OCI-LY1 (cell line): Measurements from ENCODE around the gene ANTKMT.

ENCODE experiments used
- H2AFZ ChIP-seq: fragments of 200-600 bp; sonication (generic), shearing (Covaris generic); 2 replicates; pipeline ENCODE4 v1.6.0; 2014; ENCODE audit warnings: antibody characterized with exemption, mild to moderate bottlenecking, low read length
- H3F3A ChIP-seq: fragments of 200-600 bp; sonication (generic), shearing (Covaris generic); 2 replicates; pipeline ENCODE4 v1.6.0; 2014; ENCODE audit warnings: mild to moderate bottlenecking, antibody characterized with exemption, low read length, moderate library complexity; ENCODE audit not compliant: insufficient read depth
- H3K27ac ChIP-seq: fragments of 200-600 bp; sonication (generic); 2 replicates; pipeline ENCODE4 v1.5.1; 2014; ENCODE audit warnings: low read length, mixed run types, mild to moderate bottlenecking, low read depth; ENCODE audit not compliant: poor library complexity, severe bottlenecking
- H3K27me3 ChIP-seq: fragments of 200-600 bp; sonication (generic); 2 replicates; pipeline ENCODE4 v1.6.0; 2014; ENCODE audit warnings: antibody characterized with exemption, mild to moderate bottlenecking, low read length, moderate library complexity; ENCODE audit not compliant: insufficient read depth
- H3K36me3 ChIP-seq: fragments of 200-600 bp; sonication (generic); 2 replicates; pipeline ENCODE4 v1.6.1; 2014; ENCODE audit warnings: mild to moderate bottlenecking, antibody characterized with exemption, low read length, moderate library complexity, mixed read lengths; ENCODE audit not compliant: insufficient read depth
- H3K4me1 ChIP-seq: fragments of 200-600 bp; sonication (generic); 2 replicates; pipeline ENCODE4 v1.5.1; 2014; ENCODE audit warnings: mild to moderate bottlenecking, low read length, moderate library complexity; ENCODE audit not compliant: insufficient read depth, severe bottlenecking
- H3K4me2 ChIP-seq: fragments of 200-600 bp; sonication (generic), shearing (Covaris generic); 2 replicates; pipeline ENCODE4 v1.6.1; 2014; ENCODE audit warnings: low read length
- H3K4me3 ChIP-seq: fragments of 200-600 bp; sonication (generic); 2 replicates; pipeline ENCODE4 v1.5.1; 2014; ENCODE audit warnings: low read length, low read depth, mild to moderate bottlenecking, mixed read lengths; ENCODE audit not compliant: poor library complexity, severe bottlenecking
- H3K79me2 ChIP-seq: fragments of 200-600 bp; shearing (Covaris generic); 2 replicates; pipeline ENCODE4 v1.6.1; 2016; ENCODE audit warnings: mixed run types, low read length, mixed read lengths; ENCODE audit not compliant: insufficient read depth
- H3K9ac ChIP-seq: fragments of 200-600 bp; sonication (generic), shearing (Covaris generic); 2 replicates; pipeline ENCODE4 v1.6.1; 2014; ENCODE audit warnings: mild to moderate bottlenecking, low read length, mixed read lengths
- H3K9me2 ChIP-seq: fragments of 200-600 bp; sonication (generic), shearing (Covaris generic); 2 replicates; pipeline ENCODE4 v1.6.1; 2014; ENCODE audit warnings: low read depth, mild to moderate bottlenecking, low read length, mixed read lengths
- H3K9me3 ChIP-seq: fragments of 200-600 bp; shearing (Covaris generic); 2 replicates; pipeline ENCODE4 v1.6.1; 2014; ENCODE audit warnings: low read length, mixed read lengths
- H4K20me1 ChIP-seq: fragments of 200-600 bp; sonication (generic), shearing (Covaris generic); 2 replicates; pipeline ENCODE4 v1.6.0; 2016; ENCODE audit warnings: mild to moderate bottlenecking, low read length; ENCODE audit not compliant: insufficient read depth
- EZH2 ChIP-seq: fragments of 200-600 bp; sonication (generic), shearing (Covaris generic); IDR thresholded peaks from 2 replicates; pipeline ENCODE4 v1.8.0; 2017; ENCODE audit warnings: borderline replicate concordance, mixed run types, mild to moderate bottlenecking, antibody characterized with exemption, low read length, moderate library complexity, mixed read lengths
- TF ChIP-seq, protein P1 (sequence below): fragments of 200-600 bp; sonication (generic), shearing (Covaris generic); IDR thresholded peaks from 2 replicates; pipeline ENCODE4 v1.5.1; 2017; ENCODE audit warnings: mild to moderate bottlenecking, antibody characterized with exemption, low read length, moderate library complexity, mixed read lengths

ANTKMT gene

DNA sequence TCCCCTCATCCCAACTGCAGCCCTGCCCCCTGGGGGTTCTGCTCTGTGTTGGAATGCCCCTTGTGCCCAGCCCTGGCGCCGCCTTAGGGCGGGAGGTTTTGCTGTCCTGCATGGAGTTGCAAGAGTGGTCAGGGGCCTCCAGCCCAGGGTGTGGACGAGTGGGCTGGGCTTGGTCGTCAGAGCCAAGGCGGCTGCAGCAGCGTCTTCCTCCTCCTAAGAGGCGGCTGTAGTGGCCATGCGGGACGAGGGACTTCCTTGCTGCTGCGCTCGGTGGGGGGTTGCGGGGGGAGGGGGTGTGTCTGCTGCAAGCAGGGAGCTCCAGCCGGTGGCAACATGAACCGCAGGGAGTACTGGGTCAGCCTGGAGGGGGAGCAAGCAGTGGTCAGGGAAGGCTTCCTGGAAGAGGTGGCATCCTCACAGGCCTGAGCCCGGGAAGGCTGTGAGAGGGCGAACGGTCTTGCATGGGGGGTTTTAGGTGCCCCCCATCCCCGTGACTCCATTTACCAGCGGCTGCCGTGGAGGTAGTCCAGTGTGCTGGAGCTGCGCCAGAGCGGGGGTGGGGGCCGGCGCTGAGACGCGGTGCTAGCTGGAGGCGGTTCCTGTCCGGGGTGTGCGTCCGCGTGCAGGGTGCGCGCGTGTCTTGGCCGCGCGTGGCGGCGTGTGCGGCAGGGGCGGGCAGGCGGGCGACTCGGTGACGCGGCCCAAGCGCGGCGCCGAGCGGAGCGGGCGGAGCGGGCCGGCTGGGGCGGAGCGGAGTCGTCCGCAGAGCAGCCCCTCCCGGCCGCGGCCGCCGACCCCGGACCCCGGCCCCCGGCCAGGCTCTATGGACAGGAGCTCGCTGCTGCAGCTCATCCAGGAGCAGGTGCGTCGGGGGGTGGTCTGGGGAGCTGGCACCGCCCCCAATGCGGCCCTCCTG is 45.7 kb upstream of the ANTKMT start, which contains the start of gene RHBDL1:
TSS of gene RHBDL1 (plus strand) at position 704 of the 916 bp plus-strand sequence. CDS start at position 824, 120 bp downstream.
- H3K4me3 ChIP-seq, result no peak within 1 kb of the TSS
- no peaks in the 10 kb centered on the region for H3K9me2 ChIP-seq
- H3F3A ChIP-seq, result no peaks in the 10 kb centered on the region
- peaks cover 45% of the 10 kb centered on the region for H3K36me3 ChIP-seq
- no peak within 1 kb of the TSS for H3K9ac ChIP-seq
- no peak for TF ChIP-seq EZH2
- no peaks in the 10 kb centered on the region for H3K9me3 ChIP-seq
- no peaks in the 10 kb centered on the region for H4K20me1 ChIP-seq
- H3K4me2 ChIP-seq, result no peak within 1 kb of the TSS
- no peaks in the 10 kb centered on the region for H3K79me2 ChIP-seq
- H3K27me3 ChIP-seq, result no peaks in the 10 kb centered on the region
- H2AFZ ChIP-seq, result no peak within 1 kb of the TSS
- peaks cover 15% of the 10 kb centered on the region for H3K4me1 ChIP-seq
- H3K27ac ChIP-seq, result no peak within 1 kb of the TSS

DNA sequence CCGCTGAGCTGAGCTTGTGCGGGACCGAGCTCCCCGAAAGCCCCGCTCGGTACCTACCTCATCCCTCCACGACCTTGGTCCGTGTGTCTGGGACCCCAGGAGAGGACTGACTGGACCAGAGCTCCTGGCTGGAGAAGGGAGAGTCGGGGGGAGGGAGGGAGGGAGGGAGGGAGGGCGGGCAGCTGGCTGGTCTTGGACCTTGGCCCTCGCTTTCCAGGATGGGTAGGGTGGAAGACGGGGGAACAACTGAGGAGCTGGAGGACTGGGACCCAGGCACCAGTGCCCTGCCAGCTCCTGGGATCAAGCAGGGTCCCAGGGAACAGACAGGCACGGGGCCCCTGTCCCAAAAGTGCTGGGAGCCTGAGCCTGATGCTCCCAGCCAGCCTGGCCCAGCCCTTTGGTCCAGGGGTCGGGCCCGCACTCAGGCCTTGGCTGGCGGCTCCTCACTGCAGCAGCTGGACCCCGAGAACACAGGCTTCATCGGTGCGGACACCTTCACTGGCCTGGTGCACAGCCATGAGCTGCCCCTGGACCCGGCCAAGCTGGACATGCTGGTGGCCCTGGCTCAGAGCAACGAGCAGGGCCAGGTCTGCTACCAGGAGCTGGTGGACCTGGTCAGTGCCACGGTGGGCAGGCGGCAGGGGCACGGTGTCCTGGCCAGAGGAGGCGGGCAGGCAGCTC is 44.9 kb upstream of the ANTKMT start:
- Histone ChIP-seq H3F3A (no peaks in the 10 kb centered on the region), H3K36me3 (peaks cover 37% of the 10 kb centered on the region), H3K27ac (no peak overlapping the region), H3K9me2 (no peaks in the 10 kb centered on the region), H3K79me2 (0 out of 2 replicates have a peak, but pooled peaks cover 4% of the 10 kb centered on the region), H3K4me3 (no peak overlapping the region), H3K27me3 (no peaks in the 10 kb centered on the region), H3K9me3 (no peaks in the 10 kb centered on the region), H3K4me1 (peaks cover 18% of the 10 kb centered on the region), H4K20me1 (no peaks in the 10 kb centered on the region), H2AFZ (no peak overlapping the region), H3K4me2 (no peak overlapping the region), H3K9ac (no peak overlapping the region)
- no peak for TF ChIP-seq EZH2
- TF ChIP-seq, protein P1, sequence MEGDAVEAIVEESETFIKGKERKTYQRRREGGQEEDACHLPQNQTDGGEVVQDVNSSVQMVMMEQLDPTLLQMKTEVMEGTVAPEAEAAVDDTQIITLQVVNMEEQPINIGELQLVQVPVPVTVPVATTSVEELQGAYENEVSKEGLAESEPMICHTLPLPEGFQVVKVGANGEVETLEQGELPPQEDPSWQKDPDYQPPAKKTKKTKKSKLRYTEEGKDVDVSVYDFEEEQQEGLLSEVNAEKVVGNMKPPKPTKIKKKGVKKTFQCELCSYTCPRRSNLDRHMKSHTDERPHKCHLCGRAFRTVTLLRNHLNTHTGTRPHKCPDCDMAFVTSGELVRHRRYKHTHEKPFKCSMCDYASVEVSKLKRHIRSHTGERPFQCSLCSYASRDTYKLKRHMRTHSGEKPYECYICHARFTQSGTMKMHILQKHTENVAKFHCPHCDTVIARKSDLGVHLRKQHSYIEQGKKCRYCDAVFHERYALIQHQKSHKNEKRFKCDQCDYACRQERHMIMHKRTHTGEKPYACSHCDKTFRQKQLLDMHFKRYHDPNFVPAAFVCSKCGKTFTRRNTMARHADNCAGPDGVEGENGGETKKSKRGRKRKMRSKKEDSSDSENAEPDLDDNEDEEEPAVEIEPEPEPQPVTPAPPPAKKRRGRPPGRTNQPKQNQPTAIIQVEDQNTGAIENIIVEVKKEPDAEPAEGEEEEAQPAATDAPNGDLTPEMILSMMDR, result no peak

DNA sequence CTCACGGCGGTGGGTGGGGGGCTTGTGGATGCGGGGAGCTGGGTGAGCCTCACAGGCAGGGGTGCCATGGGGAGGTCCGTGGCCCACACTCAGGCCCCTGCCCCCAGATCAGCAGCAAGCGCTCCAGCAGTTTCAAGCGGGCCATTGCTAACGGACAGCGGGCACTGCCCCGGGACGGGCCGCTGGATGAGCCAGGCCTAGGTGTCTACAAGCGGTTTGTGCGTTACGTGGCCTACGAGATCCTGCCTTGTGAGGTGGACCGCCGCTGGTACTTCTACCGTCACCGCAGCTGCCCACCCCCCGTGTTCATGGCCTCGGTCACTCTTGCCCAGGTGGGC is 44.4 kb upstream of the ANTKMT start:
- Histone ChIP-seq H3K27ac (no peak overlapping the region), H3K9me2 (no peaks in the 10 kb centered on the region), H3K27me3 (no peaks in the 10 kb centered on the region), H4K20me1 (no peaks in the 10 kb centered on the region), H3F3A (no peaks in the 10 kb centered on the region), H3K9ac (no peak overlapping the region), H3K36me3 (peaks cover 37% of the 10 kb centered on the region), H3K79me2 (0 out of 2 replicates have a peak, but pooled peaks cover 7% of the 10 kb centered on the region), H3K4me1 (peaks cover 23% of the 10 kb centered on the region), H3K4me2 (no peak overlapping the region), H3K9me3 (no peaks in the 10 kb centered on the region), H2AFZ (no peak overlapping the region), H3K4me3 (no peak overlapping the region)
- no peak for TF ChIP-seq EZH2
- TF ChIP-seq, protein P1, result no peak
